NCI-H1694 (cell line): Measurements from ENCODE around the gene SLIT3.

Experiments
- DNase-seq: peaks from one replicate; lab custom pipeline; 2025; lab: John Stamatoyannopoulos, UW

SLIT3 gene

DNA sequence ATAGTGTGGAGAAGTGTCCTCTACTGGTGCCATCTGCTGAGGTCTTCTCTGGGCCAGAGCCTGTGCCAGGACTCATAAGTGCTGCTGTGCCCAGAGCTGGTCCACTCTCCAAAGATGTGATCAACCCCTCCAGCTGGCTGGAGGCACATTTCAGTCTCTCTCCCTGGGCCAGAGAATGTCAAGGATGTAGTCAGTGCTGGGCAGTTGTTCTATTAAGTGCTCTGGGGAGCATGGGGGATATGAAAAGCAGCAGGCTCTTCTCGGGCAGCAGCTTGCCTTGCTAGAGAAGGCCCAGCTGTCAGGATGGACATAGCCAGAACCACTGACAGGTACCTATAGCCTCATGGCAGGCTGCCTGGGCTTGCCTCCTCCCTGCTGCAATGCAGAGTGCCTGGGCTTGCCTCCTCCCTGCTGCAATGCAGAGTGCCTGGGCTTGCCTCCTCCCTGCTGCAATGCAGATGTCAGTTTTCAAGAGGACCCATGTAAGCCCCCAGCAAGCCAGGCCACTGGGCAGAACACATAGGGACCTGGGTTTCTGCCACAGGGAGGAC lies 564.6 kb downstream of the SLIT3 start:
- DNase-seq = no peak

DNA sequence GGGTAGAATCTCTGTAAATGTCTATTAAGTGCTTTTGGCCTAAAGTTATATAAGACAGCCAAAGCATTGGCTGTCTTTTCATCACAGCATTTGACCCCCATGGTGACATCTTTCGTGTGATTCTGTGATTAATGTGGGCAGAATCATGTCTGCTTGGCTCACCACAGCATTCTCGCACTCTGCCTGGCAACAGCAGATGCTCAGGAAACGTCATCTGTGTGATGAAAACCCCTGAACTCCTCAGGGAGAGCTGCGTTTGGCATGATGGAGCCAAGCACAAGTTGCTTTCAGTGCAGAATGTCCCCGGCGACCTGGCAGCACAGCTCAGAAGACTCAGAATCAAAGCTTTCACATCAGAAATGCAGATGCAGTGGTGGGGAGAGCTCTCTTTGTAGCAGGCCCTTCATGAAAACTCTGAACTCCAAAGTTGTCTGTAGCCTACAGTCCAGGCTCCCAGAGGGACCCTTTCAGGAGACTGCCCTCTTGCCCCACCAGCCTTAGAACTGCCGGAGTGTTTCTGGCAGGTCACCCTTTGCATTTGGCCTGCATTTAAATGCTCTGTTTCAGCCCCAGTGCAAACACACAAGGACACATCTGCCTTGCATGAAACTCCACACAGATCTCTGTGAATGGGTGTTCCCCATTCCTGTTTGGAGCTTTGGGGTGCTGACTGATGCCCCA lies 566.2 kb downstream of the SLIT3 start:
- peak; percentile 80 for DNase-seq

DNA sequence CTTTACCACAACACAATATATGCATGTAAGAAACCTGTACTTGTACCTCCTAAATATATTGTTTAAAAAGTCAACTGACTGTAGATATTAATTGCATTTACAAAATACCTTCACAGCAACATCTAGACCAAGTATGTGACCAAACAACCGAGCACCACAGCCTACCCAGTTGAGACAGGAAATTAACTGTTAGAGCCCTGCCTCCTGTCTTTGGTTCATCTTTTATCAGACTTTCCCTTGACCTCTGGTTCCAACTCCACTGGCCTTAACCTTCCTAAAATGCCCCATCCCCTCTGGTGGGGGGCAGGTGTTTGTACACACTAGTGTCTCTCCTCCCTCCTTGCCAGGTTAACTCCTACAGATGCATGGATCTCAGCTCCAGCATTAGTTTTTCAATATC lies 566.8 kb downstream of the SLIT3 start:
- DNase-seq = no peak

DNA sequence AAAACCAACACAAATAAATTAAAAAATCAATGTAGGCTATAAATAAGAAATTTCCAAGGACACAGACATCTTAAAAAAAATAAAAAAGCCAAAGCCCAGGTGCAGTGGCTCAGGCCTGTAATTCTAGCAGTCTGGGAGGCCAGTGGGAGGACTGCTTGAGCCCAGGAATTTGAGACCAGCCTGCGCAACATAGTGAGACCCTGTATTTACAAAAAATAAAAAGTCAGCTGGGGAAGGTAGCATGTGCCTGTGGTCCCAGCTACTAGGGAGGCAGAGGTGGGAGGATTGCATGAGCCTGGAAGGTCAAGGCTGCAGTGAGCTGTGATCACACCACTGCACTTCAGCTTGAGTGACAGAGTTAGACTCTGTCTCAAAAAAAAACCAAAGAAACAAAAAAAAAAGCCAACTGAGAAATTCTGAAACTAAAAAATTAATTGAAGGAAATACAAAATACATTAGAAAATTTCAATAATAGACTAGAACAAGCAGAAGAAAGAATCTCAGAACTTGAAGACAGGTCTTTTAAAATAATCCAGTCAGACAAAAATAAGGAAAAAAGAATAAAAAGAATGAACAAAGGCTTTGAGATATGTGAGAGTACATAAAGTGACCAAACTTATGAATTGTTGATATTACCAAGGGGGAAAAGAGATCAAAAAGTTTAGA lies 572.3 kb downstream of the SLIT3 start:
- no peak for DNase-seq

DNA sequence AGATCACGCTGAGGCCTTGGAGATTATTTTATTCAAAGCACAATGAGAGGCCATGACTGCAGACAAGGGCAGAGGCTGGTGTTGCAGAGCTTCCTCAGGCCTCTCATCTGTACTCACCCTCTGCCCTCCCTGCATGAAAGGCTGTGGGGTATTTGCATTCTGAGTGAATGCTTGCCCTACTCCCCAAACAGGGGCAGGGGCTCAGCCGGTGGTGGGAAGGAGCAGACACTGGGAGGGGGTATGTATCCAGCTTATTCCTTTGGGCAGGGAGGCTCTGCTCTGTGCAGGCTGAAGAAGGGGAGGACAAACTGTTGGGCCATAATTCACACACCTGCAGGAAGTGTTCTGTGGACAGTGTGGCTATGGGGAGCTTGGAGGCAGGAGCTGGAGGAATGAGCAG lies 573.4 kb downstream of the SLIT3 start:
- no peak for DNase-seq

DNA sequence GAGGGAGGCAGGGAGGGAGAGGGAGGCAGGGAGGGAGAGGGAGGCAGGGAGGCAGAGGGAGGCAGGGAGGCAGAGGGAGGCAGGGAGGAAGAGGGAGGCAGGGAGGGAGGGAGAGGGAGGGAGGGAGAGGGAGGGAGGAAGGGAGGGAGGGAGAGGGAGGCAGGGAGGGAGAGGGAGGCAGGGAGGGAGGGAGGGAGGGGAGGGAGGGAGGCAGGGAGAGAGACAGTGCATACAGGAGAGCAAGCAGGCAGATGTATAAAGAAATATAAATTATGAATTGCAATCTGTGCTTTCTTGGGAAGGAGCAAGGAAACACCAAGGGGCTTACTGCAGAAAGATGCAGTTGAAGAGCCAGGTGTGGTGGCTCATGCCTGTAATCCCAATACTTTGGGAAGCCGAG lies 574.6 kb downstream of the SLIT3 start:
- DNase-seq = no peak

DNA sequence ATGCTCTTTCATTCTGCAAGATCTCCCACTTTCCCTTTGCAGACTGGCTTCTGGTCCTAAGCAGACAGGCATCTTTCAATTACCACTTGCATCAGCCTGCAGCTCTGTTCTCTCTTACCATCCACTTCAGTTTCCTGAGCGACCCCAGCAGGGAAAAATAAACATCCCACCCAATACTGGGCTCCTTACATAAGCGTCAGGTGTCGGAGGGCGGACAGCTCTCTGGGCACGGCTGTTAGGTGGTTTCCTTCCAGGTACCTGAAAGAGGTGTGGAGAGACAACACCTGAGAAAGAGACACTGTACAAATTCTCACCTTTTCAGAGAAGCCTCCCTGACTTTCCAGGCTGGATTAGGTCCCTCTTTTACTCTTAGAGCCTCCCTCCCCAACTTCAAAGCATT lies 576.7 kb downstream of the SLIT3 start:
- DNase-seq = no peak

DNA sequence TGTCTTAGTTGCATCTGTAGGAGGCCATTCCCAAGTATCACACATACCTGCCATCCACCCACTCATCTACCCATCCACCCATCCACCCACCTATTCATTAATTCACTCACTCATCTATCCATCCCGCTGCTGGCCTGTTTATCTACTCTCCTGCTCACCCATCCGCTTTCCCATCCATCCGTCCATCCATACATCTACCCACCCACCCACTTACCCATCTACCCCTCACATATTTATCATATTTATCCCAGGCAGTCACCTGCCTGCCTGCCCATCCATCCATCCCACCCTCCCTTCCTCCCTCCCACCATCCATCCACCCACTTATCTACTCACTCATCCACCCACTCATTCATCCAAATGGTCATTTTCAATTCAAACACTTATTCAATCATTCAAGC lies 577.9 kb downstream of the SLIT3 start:
- no peak for DNase-seq

DNA sequence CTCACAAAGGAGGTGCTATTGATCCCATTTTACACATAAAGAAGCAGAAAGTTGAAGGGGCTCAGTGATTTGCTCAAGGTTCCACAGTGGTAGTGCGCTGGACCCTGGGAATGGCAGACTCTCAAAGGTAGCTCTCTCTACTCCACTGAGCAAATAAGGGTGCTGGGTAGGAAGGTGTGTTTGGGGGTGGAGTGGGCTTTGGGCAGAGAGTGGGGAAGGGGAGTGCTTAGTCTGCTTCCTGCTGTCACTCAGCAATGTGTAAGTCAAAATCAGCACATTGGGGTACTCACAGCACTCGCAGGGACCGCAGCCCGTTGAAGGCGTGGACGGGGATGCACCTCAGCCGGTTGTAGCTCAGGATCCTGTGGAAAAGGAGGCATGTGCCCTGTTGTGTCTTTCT lies 579.0 kb downstream of the SLIT3 start:
- no peak for DNase-seq

DNA sequence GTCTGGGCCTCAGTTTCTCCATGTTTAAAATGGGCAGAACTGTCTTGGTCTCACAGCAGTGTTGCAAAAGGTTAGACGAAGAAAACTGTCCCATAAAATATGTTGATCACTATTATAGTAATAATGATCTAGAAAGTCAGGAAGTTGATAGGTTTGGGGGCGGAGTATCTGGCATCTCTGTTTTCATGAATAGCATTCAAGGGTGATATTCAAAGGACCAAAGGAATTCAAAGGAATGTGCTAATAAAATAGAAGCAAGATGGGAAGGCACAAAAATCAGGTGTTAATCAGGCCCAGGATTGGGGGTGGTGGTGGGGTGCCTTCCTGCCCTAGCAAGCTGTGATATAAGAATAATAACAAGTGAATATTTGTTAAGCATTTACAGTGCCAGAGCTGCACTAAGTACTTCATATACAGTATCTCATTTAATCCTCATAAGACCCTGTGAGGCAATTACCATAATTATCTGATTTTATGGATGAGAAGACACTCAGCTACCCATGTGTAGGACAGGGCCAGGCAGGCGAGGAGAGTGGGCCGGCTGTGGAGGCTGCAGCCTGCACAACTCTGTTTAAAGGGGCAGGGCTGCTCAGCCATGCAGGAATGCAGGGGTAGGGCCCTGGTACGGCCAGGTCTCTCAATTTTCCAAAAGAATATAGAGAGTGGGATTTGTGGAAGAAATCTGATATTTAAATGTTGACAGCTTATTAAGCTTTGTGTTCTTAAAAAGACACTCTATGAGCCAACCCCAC lies 579.8 kb downstream of the SLIT3 start:
- no peak for DNase-seq

DNA sequence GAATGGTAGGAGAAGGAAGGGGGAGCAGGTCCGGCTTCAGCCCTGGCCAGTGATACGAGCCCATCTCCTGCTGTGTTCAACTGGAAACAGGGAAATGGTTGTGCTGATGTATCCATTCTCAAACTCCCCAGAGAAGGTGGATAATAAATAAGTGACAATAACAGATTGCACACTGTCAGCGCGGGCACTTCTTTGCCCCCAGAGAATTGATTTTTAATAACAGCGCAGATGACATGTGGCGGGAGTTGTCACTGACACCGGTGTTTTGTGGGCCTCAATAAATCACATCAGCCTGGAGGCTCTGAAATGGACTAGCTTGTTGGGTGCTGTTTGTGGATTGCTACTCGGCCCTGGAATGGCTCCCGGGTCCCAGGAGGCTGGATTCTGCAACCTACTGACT lies 580.4 kb downstream of the SLIT3 start:
- DNase-seq = peak; percentile 73

DNA sequence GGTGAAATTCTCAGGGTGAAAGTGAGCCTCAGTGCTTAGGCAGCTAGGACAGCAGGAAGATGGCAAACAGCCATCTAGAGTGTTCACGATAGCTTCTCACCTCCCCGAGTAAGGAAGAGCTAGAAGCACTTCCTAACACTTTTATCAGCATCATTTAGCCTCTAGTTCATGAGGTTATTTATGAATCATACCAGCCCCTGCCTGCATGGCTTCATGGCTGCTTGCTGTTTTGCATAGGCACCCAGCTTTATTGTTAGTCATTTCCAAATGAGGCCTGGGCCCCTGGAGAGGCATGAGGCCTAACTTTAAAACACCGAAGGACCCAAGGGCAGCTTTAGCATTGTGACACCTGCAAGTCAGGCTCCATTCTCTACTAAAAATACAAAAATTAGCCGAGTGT lies 586.9 kb downstream of the SLIT3 start:
- DNase-seq = no peak

DNA sequence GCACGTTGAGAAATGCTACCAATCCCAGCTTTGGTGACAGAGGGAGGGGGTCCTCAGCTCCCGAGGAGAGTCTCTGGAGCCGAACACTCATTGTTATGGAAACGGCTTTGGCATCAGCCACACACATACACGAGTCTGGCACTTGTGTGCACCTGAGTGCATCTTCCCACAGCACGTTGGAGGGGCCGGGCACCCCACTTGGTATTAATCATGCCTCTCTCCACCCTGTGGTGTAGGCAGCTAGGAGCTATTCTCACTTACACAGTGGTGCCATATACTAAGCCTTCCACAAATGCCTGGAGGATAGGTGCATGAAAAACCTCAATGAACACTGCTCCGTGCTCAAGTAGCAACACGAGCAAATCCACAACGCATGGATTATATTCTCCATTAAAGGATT lies 587.9 kb downstream of the SLIT3 start:
- DNase-seq = no peak

DNA sequence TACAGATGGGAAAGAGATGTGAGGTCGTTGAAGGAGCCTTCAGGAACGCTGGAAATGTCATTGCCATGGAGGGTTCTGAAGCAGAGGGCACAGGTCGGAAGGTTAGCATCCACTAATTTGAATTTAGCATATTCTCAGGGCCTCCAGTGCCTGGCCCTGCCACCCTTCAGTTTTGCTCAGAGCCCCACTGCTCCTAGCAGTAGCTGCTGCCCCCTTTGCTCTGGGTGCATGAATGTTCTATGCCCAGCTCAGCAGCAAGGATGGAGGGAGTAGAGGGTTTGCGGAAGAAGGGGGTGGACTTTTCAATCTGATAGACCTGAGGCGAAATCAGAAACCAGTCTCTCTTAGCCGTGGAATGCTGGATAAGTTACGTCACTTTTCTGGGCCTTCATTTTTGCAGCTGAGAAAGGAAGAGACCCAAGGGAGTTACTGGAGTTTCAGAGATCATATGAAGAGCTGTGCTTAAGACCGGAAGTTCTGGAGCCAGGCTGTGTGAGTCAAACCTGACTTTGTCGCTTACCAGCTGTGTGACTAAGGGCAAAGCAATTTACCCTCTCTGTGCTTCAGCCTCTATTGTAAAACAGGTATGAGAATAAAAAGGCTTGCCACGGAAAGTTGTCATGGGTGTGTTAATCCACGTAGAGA lies 588.5 kb downstream of the SLIT3 start:
- DNase-seq = no peak

DNA sequence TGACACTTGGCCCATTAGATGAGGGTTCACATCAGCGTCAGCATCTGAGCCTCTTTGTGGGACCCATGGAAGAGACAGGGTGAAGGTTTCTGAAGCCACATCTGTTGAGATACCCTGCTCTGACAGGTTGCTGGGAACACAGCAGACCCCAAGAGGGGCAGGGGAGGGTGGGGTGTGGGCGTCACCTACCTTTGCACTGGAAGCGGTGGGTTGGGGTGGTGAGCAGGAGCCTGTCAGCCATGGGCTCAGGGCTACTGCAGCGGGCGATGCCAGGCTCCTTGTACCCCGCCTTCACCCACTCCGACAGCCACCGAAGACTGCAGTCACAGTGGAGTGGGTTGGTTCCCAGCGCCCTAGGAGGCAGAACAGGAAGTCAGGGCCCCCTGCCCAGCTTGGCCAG lies 590.2 kb downstream of the SLIT3 start:
- no peak for DNase-seq

DNA sequence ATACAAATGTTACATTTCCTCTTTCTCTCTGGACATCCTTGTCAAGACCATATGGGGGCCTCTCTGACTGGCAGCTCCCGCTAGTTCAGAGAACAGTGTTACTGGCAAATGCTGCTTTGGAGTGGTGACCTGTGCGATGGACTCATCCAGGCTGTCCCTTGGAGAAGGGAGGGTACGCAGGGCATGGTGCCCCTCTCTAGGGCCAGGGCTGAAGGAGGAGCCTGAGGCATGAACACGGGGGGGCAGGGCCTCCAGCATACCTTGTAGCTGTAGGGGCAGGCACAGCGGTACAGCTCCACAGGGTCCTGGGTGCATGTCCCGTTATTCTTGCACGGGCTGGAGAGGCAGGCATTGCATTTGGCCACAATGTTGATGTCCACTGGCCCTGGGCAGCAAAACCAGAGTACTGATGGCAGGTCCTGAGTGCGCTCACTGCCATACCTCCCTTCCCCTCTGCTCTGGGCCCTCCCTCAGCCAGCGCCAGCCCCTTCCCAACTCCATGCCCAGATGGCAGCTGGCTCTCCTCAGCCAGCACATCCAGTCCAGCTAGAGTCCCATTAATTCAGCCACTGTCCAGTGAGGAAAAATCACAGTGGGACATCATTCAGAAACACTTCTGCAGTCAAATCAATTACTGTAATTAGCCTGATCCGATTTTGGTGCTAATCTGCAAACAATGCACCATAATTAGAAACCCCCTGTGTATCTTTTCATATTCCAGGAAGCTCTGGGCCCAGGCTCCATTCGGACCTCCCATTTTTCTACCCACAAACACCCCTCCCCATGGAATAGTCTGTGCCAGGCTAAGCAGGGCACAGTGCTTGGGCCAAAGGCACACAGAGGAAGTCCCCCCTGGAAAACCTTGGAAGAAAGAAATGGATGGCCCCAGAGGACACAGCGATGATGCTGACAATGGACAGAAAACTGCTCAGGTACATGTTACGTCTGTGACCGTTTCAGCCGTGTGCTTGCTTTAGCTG lies 592.9 kb downstream of the SLIT3 start:
- no peak for DNase-seq

DNA sequence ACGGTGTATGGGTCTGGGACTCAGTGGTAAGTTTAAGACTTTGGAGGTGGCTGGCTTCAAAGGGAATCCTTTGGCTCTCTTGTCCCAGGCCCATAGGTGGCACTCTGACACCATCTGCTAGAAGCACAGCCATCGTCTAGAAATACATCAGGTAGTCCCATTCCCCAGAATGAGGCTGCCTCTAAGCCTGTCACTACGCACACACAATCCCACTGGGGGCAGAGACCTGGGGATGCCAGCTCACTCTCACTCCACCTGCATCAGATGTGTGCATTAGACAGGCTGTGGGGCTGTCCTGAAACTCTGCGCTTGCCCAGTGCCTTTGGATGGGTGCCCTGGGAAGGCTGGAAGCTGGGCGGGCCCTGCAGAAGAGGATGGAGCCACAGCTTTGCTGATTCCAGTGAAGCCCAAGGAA lies 594.3 kb downstream of the SLIT3 start:
- peak; percentile 61 for DNase-seq

DNA sequence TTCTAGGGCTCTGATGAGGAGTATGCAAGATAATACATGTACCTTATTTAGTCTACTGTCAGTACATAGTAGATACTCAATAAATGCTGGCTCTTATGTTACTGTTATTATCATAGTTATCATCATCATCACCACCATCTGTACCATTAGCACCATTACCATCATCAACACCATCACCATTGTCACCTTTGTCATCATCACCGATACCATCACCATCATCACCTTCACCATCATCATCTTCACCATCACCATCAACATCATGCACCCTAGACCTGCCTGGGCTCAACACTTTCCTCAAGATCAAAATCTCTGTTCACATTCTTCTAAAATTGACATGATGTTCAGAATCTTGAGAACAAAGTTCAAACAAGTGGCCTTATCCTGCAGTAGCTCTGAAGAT lies 595.6 kb downstream of the SLIT3 start:
- DNase-seq = no peak

DNA sequence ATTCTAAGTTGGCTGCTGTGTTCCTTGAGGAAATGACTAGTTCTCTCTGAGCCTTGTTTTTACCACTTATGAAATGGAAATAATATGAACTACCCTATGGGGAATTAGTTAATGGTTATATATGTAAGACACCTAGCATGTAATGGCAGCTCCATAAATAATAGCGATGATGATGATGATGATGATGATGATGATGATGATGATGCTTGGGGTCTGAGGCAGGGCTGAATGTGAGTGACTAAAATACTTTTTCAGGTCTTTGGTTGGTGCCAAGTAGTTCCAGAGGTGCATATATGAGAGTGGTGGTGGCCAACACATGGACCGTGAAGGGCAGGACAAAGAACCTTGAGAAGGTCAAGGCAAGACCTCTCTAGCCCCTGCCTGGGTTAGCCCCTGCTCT lies 598.4 kb downstream of the SLIT3 start:
- no peak for DNase-seq

DNA sequence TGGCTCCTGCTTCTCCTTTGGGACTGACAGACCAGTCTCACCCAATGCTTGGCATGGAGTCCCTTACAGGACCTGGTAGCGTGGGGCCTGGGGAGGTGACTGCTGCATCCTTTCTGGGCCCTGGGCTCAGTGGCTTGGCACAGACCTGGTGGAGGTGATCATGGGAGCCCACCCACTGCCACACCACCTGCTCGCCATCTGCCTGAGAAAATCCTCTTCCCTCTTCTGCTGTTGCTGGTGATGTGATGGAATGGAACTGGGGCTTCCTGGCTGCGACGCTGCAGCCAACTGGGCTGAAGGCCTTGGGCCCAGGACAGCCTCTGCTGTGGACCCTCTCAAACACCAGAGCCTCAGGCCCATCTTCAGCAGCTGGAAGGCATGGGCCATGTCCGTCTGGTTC lies 599.3 kb downstream of the SLIT3 start:
- DNase-seq = no peak

DNA sequence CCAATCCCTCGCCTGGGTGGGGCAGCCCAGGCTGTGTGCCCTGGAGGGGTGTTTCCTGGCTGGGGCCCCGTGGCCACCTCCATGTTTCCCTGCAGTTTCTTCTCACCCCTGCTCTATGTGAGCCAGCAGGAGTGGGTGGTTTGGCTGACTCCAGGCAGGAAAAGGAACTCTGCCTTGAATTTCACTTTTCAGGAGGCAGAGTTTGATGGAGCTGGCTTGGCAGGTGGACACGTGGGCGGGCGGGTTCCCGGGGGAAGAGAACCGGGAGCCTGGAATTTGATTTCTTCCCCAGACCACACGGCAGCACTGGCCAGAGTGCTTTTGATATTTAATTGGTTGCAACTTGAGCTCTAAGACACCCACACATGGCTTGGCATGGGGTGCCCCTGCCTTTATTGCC lies 601.9 kb downstream of the SLIT3 start:
- no peak for DNase-seq
